Spleen (tissue), 7 donors: ENCODE data around the gene TMEM131.

ENCODE experiments used
- CTCF ChIP-seq, 11 experiments: fragments of 200-600 bp in 7 of 11; fragments of 450-650 bp in 4 of 11; sonication (generic) in 4 of 11; IDR thresholded peaks in 8 of 11; conservative IDR thresholded peaks in 3 of 11; 1 replicate in 7 of 11; 2 replicates in 4 of 11; pipeline versions ENCODE4 v1.4.0 to v1.8.0; 2016 to 2021; ENCODE audit warnings: antibody characterized with exemption in 11 of 11, inconsistent platforms in 4 of 11, mild to moderate bottlenecking in 1 of 11
- POLR2A ChIP-seq, 3 donors: fragments of 450-650 bp; IDR thresholded peaks; one replicate each; pipeline ENCODE4 v1.5.1; 2017; ENCODE audit warnings: antibody characterized with exemption in 3 of 3, mild to moderate bottlenecking in 1 of 3
- donor health status: DM: no; HTN: no; CAD: no; lungs with moderate emphysema.
- donor health status: DM: no; HTN: no; CAD: no.
- donor health status: DM: no; HTN: no; CAD: no.

- TF ChIP-seq POLR2A (IDR thresholded peaks at IDR 0.05) (no peak), CTCF (IDR thresholded peaks at IDR 0.05 in 8 of 11, conservative IDR thresholded peaks at IDR 0.05 in 3 of 11) (no peak)
Observed at GRCh38 chr2:97928591-97928990, 67.2 kb downstream of the TMEM131 start.
